Spleen (tissue), 11 donors: ENCODE results near the gene PARP14. TPM values are rescaled to one million over a fixed set of nuclear protein-coding genes. Genes with fewer than 3 reads are reported as not detected.
A peak's percentile ranks its signal among the peaks of the same experiment; 100 is the strongest.
"Not testable (repeated sequence)": the region's sequence is repeated elsewhere in the genome, so short reads cannot be mapped to it uniquely, and the experiment has no call there.

Source experiments
- DNase-seq: peaks from one replicate; pipeline ENCODE4 v3.0.0-alpha.2; 2020
- H3K27ac ChIP-seq, 8 donors: fragments of 200-600 bp; sonication (generic) in 7 of 8; 1 replicate in 4 of 8; 2 replicates in 4 of 8; pipeline versions ENCODE4 v1.5.0 to v1.8.0; 2016 to 2021; ENCODE audit warnings: inconsistent platforms in 4 of 8, mild to moderate bottlenecking in 4 of 8, moderate library complexity in 1 of 8
- H3K27me3 ChIP-seq, 7 donors: fragments of 200-600 bp; sonication (generic) in 6 of 7; replicated peaks in 1 of 7; 1 replicate in 4 of 7; 2 replicates in 3 of 7; pipeline versions ENCODE4 v1.5.0 to v1.8.0; 2016 to 2021; ENCODE audit warnings: inconsistent platforms in 3 of 7, mild to moderate bottlenecking in 1 of 7
- H3K36me3 ChIP-seq, 6 donors: fragments of 200-600 bp; sonication (generic) in 5 of 6; 1 replicate in 4 of 6; 2 replicates in 2 of 6; pipeline versions ENCODE4 v1.5.0 to v1.8.0; 2016 to 2021; ENCODE audit warnings: inconsistent platforms in 2 of 6
- H3K4me1 ChIP-seq, 6 donors: fragments of 200-600 bp; sonication (generic) in 5 of 6; 1 replicate in 3 of 6; 2 replicates in 3 of 6; pipeline versions ENCODE4 v1.5.0 to v1.8.0; 2016 to 2021; ENCODE audit warnings: inconsistent platforms in 3 of 6
- H3K4me3 ChIP-seq, 8 donors: fragments of 200-600 bp; sonication (generic) in 7 of 8; 1 replicate in 4 of 8; 2 replicates in 4 of 8; pipeline versions ENCODE4 v1.5.0 to v1.8.0; 2016 to 2021; ENCODE audit warnings: inconsistent platforms in 4 of 8, mild to moderate bottlenecking in 4 of 8, moderate library complexity in 2 of 8
- H3K9me3 ChIP-seq, 8 donors: fragments of 200-600 bp; sonication (generic) in 7 of 8; 1 replicate in 4 of 8; 2 replicates in 4 of 8; pipeline versions ENCODE4 v1.5.0 to v1.8.0; 2016 to 2021; ENCODE audit warnings: inconsistent platforms in 4 of 8
- POLR2A ChIP-seq, 3 donors: fragments of 450-650 bp; IDR thresholded peaks; one replicate each; pipeline ENCODE4 v1.5.1; 2017; ENCODE audit warnings: antibody characterized with exemption in 3 of 3, mild to moderate bottlenecking in 1 of 3
- POLR2AphosphoS5 ChIP-seq, 3 donors: sonication (generic); formaldehyde crosslinking; IDR thresholded peaks; one replicate each; pipeline ENCODE4 v1.5.1; 2017; ENCODE audit warnings: antibody characterized with exemption in 3 of 3
- WGBS, 5 donors: extraction: QIAGEN DNeasy Blood & Tissue Kit in 3 of 5; methylation state at CpG; one replicate each; pipeline versions ENCODE4 v1.1.5 to v1.1.7; 2013 to 2018; 5-methylcytosine and 5-hydroxymethylcytosine counted together
- intact Hi-C: fragments of 100-400 bp; cut with DNase I; formaldehyde crosslinking; loops from one replicate; pipeline ENCODE4 v1.15.0; 2023; ENCODE audit warnings: low total_unique reads
- polyA plus RNA-seq, 3 donors: library from polyadenylated mRNA; stranded (reverse); fragments of 200-250 nt; gene quantifications; one replicate each; pipeline ENCODE4 v1.2.1, GENCODE V29; 2013
- total RNA-seq, 7 donors: library from RNA; depleted of rRNA in 3 of 7; stranded (reverse); fragments of >200 nt in 3 of 7; fragmentation: NEBNext Ultra II Directional in 4 of 7; extraction: Animal tissue kit (Norgen Biotek cat#: 25700) in 4 of 7; gene quantifications; one replicate each; pipeline versions ENCODE4 v1.1.0 to v1.2.1, GENCODE V29; 2016 to 2021
- TF ChIP-seq, protein P1 (sequence below), 11 experiments: fragments of 200-600 bp in 7 of 11; fragments of 450-650 bp in 4 of 11; sonication (generic) in 4 of 11; IDR thresholded peaks in 8 of 11; conservative IDR thresholded peaks in 3 of 11; 1 replicate in 7 of 11; 2 replicates in 4 of 11; pipeline versions ENCODE4 v1.4.0 to v1.8.0; 2016 to 2021; ENCODE audit warnings: antibody characterized with exemption in 11 of 11, inconsistent platforms in 4 of 11, mild to moderate bottlenecking in 1 of 11
- donor health status: healthy with polysubstance abuse.
- donor health status: DM: no; HTN: no; CAD: no; lungs with moderate emphysema.
- donor health status: DM: no; HTN: no; CAD: no.
- donor health status: Bipolar disorder and iron deficiency.
- donor health status: healthy.
- donor health status: DM: no; HTN: no; CAD: no.
- donor health status: DM: yes; HTN: yes; CAD: no.

The PARP14 gene
- total and polyA plus RNA-seq, 10 donors: 17.4 to 187 (median 153) TPM

DNA sequence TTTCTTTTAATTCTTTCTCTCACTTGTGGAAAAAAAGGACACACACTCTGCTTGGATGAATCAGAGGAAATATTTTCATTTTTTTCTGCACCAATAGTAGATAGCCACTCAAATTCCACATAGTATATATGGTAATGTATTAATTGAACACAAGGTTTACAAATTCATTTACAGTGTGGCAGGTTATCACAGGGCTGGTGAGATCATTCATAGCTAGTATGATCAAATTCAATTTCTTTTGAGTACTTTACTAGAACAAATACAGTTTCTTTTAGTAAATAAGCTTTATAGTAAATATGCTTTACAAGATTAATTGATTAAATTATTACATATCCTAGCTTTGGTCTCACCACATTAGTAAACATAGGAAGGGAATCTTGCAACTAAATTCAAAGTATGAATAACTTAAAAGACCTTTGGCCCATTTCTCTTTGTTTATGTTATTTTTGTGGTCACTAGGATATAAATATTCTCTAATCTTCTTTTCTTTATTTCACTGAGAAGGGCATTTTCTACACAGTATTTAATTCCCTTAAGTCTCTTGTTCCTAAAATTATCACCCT is 40.1 kb upstream of the PARP14 start:
- no peaks in the 10 kb centered on the region for H3K9me3 ChIP-seq
- H3K27me3 ChIP-seq: no peaks in the 10 kb centered on the region
- DNase-seq: no peak
- no peaks in the 10 kb centered on the region for H3K4me1 ChIP-seq
- H3K4me3 ChIP-seq: no peak overlapping the region
- TF ChIP-seq, protein P1, sequence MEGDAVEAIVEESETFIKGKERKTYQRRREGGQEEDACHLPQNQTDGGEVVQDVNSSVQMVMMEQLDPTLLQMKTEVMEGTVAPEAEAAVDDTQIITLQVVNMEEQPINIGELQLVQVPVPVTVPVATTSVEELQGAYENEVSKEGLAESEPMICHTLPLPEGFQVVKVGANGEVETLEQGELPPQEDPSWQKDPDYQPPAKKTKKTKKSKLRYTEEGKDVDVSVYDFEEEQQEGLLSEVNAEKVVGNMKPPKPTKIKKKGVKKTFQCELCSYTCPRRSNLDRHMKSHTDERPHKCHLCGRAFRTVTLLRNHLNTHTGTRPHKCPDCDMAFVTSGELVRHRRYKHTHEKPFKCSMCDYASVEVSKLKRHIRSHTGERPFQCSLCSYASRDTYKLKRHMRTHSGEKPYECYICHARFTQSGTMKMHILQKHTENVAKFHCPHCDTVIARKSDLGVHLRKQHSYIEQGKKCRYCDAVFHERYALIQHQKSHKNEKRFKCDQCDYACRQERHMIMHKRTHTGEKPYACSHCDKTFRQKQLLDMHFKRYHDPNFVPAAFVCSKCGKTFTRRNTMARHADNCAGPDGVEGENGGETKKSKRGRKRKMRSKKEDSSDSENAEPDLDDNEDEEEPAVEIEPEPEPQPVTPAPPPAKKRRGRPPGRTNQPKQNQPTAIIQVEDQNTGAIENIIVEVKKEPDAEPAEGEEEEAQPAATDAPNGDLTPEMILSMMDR (IDR thresholded peaks at IDR 0.05 in 8 of 11, conservative IDR thresholded peaks at IDR 0.05 in 3 of 11): no peak
- no peak for TF ChIP-seq POLR2AphosphoS5 (IDR thresholded peaks at IDR 0.05)
- TF ChIP-seq POLR2A (IDR thresholded peaks at IDR 0.05): no peak
- intact Hi-C loops: no loop called here
- H3K27ac ChIP-seq: no peak overlapping the region
- peaks cover 0 to 22% (median 16%) of the 10 kb centered on the region in 6 donors for H3K36me3 ChIP-seq

DNA sequence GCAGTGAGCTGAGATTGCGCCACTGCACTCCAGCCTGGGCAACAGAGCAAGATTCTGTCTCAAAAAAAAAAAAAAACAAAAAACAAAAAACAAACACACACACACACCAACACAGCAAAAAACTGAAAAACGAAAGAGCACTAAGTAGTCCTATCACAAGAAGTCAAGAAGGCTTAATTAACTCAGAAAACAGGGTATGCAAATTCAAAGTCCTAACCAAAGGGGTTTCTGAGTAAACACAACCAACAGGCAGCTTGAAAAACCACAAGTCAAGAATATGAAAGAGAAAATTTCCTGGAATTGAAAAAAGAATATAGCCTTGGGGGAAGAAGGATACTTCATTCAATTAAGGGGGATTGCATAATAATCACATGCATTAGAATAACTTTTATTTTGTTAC is 37.7 kb upstream of the PARP14 start:
- H3K27me3 ChIP-seq: no peaks in the 10 kb centered on the region
- intact Hi-C loops: no loop called here
- no peak for DNase-seq
- H3K4me1 ChIP-seq: no peaks in the 10 kb centered on the region
- H3K27ac ChIP-seq: no peak overlapping the region
- H3K9me3 ChIP-seq: no peaks in the 10 kb centered on the region
- TF ChIP-seq POLR2A (IDR thresholded peaks at IDR 0.05) (no peak), POLR2AphosphoS5 (IDR thresholded peaks at IDR 0.05) (no peak)
- TF ChIP-seq, protein P1 (IDR thresholded peaks at IDR 0.05 in 8 of 11, conservative IDR thresholded peaks at IDR 0.05 in 3 of 11): no peak
- no peaks in the 10 kb centered on the region for H3K36me3 ChIP-seq
- WGBS, 5 donors: 71 to 89% (median 78%) methylated on average over 2 of the region's 2 CpGs
- H3K4me3 ChIP-seq: no peak overlapping the region

DNA sequence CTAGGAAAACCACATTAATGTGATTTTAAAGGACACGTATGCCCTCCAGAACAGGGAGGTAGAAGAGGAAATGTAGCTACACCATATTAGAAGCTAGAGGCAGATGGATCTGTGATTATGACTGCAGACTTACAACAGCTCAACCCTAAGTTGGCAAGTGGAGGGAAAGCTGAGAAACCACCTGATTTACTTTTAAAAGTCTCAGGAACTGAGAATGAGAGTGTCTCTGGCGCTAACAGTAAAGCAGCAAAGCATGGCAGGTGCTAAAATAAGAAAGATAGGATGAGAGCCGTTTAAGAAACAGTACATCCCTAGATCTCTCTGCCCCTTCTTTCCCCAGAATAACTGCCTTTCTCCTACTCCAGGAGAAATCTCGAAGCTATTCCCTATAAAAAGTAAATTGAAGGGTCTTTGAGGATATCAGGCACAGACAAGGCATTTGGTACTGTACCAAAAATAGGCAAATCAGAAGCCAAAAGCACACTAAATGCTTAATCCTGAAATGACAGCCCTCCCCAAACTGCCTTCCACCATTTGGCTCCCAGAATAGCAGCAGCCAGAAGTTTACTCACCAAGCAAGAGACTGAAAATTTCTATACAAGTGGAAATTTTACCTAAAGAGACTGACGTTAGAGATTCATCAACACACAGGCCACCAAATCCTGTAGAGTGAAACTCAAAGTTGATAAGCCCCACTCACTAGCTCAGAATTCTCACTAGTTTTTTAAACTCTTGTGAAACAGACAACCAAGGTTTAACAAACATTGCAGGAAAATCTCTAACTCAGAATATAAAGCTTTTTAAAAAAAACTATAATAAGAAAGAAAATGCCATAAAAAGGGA is 34.3 kb upstream of the PARP14 start:
- Histone ChIP-seq H3K4me3 (no peak overlapping the region), H3K27me3 (no peaks in the 10 kb centered on the region), H3K9me3 (no peaks in the 10 kb centered on the region), H3K4me1 (no peaks in the 10 kb centered on the region), H3K36me3 (no peaks in the 10 kb centered on the region), H3K27ac (peak overlapping the region in 1 of 8 donors; percentile 4)
- 38 to 80% (median 70%) methylated on average over 5 of the region's 5 CpGs for WGBS, 5 donors
- DNase-seq: no peak
- TF ChIP-seq, protein P1 (IDR thresholded peaks at IDR 0.05 in 8 of 11, conservative IDR thresholded peaks at IDR 0.05 in 3 of 11): no peak
- intact Hi-C loops: no loop called here

DNA sequence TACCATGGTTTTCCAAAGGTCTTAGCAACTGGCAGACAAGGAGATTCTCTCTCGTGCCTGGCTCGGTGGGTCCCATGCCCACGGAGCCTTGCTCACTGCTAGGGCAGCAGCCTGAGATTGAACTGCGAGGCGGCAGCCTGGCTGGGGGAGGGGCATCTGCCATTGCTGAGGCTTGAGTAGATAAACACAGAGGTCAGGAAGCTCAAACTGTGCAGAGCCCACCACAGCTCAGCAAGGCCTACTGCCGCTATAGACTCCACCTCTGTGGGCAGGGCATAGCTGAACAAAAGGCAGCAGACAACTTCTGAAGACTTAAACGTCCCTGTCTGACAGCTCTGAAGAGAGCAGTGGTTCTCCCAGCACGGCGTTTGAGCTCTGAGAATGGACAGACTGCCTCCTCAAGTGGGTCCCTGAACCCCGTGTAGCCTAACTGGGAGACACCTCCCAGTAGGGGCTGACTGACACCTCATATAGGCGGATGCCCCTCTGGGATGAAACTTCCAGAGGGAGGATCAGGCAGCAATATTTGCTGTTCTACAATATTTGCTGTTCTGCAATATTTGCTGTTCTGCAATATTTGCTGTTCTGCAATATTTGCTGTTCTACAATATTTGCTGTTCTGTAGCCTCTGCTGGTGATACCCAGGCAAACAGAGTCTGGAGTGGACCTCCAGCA is 29.3 kb upstream of the PARP14 start:
- H3K27ac ChIP-seq, DNase-seq, H3K27me3 ChIP-seq, H3K4me1 ChIP-seq, H3K36me3 ChIP-seq, H3K4me3 ChIP-seq, intact Hi-C loops, H3K9me3 ChIP-seq: not testable (repeated sequence)
- WGBS, 5 donors: 81 to 91% (median 84%) methylated on average over 8 to 11 of the region's 11 CpGs

DNA sequence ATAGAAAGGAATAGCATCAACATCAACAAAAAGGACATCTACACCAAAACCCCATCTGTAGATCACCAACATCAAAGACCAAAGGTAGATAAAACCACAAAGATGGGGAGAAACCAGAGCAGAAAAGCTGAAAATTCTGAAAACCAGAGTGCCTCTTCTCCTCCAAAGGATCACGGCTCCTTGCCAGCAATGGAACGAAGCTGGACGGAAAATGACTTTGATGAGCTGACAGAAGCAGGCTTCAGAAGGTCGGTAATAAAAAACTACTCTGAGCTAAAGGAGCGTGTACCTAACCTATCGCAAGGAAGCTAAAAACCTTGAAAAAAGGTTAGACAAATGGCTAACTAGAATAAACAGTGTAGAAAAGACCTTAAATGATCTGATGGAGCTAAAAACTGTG is 28.7 kb upstream of the PARP14 start:
- WGBS, 5 donors: 83 to 94% (median 91%) methylated on average over 6 of the region's 6 CpGs
- H3K27me3 ChIP-seq, H3K4me3 ChIP-seq, H3K4me1 ChIP-seq, DNase-seq, H3K9me3 ChIP-seq, intact Hi-C loops, H3K27ac ChIP-seq, H3K36me3 ChIP-seq: not testable (repeated sequence)

DNA sequence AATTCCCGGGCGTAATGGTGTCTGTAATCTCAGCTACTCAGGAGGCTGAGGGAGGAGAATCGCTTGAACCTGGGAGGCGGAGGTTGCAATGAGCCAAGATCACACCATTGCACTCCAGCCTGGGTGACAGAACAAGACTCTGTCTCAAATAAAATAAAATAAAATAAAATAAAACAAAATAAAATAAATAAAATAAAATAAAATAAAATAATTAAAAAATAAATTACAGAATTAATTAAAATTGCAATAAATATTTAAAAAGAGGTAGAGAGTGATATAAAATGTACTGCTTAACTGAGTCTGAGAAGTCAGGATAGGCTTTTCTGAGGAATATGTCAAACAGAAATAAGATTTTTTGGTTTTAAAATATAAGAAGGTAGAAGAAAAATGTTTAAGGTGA is 22.3 kb upstream of the PARP14 start:
- H3K9me3 ChIP-seq, DNase-seq, H3K4me1 ChIP-seq, H3K27ac ChIP-seq, intact Hi-C loops, H3K36me3 ChIP-seq, H3K27me3 ChIP-seq, H3K4me3 ChIP-seq: not testable (repeated sequence)
- 80 to 99% (median 94%) methylated on average over 4 of the region's 4 CpGs for WGBS, 5 donors
